MCF 10A (cell line): ENCODE data around the gene IMMP2L. TPM values are rescaled to one million over a fixed set of nuclear protein-coding genes. Genes with fewer than 3 reads are reported as not detected.

Experiments used
- BruUV-seq: library from RNA; stranded (reverse); fragments of 400-500 nt; replicated peaks from 2 replicates; lab custom pipeline; 2021; lab: Mats Ljungman, UMichigan
- CTCF ChIA-PET: fragments of 300-600 bp; sonication (Branson Sonifier 250); formaldehyde crosslinking; extraction: SDS; loops from one replicate; lab custom pipeline; 2021; ENCODE audit warnings: antibody characterized with exemption, inconsistent platforms; lab: Yijun Ruan, JAX
- POLR2A ChIA-PET: fragments of 300-600, 350-650 bp; sonication (Branson Sonifier 250); formaldehyde crosslinking; extraction: SDS; loops from one replicate; lab custom pipeline; 2020; ENCODE audit warnings: antibody characterized with exemption, inconsistent platforms; lab: Yijun Ruan, JAX
- DNase-seq: peaks from one replicate; pipeline ENCODE4 v3.0.0-alpha.2; 2018; ENCODE audit not compliant: unreplicated experiment
- H3K27ac Mint-ChIP-seq: one replicate; pipeline ENCODE4 v1.8.0; 2022; ENCODE audit warnings: mild to moderate bottlenecking, low read depth, mixed read lengths; ENCODE audit not compliant: unreplicated experiment
- H3K27me3 Mint-ChIP-seq: one replicate; pipeline ENCODE4 v1.8.0; 2022; ENCODE audit warnings: mixed read lengths; ENCODE audit not compliant: insufficient read depth, unreplicated experiment
- H3K36me3 Mint-ChIP-seq: one replicate; pipeline ENCODE4 v1.8.0; 2022; ENCODE audit warnings: mild to moderate bottlenecking, moderate library complexity, mixed read lengths; ENCODE audit not compliant: insufficient read depth, unreplicated experiment
- H3K4me1 Mint-ChIP-seq: one replicate; pipeline ENCODE4 v1.8.0; 2022; ENCODE audit warnings: mixed read lengths; ENCODE audit not compliant: insufficient read depth, unreplicated experiment
- H3K4me3 Mint-ChIP-seq: one replicate; pipeline ENCODE4 v1.8.0; 2022; ENCODE audit warnings: mild to moderate bottlenecking, moderate library complexity, mixed read lengths; ENCODE audit not compliant: unreplicated experiment
- H3K9me3 Mint-ChIP-seq: one replicate; pipeline ENCODE4 v1.8.0; 2022; ENCODE audit warnings: mixed read lengths; ENCODE audit not compliant: unreplicated experiment
- intact Hi-C: fragments of 100-400 bp; cut with micrococcal nuclease; formaldehyde crosslinking; loops from 2 replicates; pipeline ENCODE4 v1.14.1; 2022
- total RNA-seq: library from RNA; stranded (reverse); gene quantifications from 2 replicates; pipeline ENCODE4 v1.2.3, GENCODE V29; 2022
- TF ChIP-seq, protein P1 (sequence below): fragments of 200-600 bp; IDR thresholded peaks from one replicate; pipeline ENCODE4 v1.8.0; 2022; ENCODE audit warnings: antibody characterized with exemption, mild to moderate bottlenecking; ENCODE audit not compliant: unreplicated experiment

Gene IMMP2L
- total RNA-seq, 1 experiment from 2014 or later = 23.7 TPM

DNA sequence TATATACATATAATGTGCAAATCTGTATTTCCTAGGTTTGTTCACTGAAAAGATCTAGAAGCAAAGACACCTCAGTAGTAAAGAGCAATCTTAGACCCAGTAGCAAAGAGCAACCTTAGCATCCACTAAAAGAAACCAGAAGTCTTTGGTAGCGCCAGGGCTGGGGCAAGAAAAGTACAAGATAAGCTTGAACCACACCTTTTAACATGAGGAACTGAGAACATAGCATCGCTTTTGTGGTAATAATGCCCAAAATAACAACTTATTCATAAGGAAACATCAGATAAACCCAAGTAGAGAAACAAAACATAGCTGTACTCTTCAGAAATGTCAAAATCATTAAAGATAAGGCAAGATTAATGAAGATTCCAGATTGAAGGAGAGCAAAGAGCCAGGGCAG lies 173.4 kb downstream of the IMMP2L start:
- no peak for DNase-seq
- Mint-ChIP-seq H3K9me3 (no peaks in the 10 kb centered on the region), H3K27ac (no peak overlapping the region), H3K4me3 (no peak overlapping the region), H3K36me3 (no peaks in the 10 kb centered on the region), H3K27me3 (no peaks in the 10 kb centered on the region), H3K4me1 (peaks cover 5% of the 10 kb centered on the region)
- no TSS peak for BruUV-seq
- ChIA-PET CTCF (interaction anchor here (0.6 kb wide), 1 partner anchor 249 kb away, joined by 3 read pairs; no protein-coding TSS in a partner anchor), POLR2A (no interaction called here)
- intact Hi-C loops = no loop called here
- TF ChIP-seq, protein P1, sequence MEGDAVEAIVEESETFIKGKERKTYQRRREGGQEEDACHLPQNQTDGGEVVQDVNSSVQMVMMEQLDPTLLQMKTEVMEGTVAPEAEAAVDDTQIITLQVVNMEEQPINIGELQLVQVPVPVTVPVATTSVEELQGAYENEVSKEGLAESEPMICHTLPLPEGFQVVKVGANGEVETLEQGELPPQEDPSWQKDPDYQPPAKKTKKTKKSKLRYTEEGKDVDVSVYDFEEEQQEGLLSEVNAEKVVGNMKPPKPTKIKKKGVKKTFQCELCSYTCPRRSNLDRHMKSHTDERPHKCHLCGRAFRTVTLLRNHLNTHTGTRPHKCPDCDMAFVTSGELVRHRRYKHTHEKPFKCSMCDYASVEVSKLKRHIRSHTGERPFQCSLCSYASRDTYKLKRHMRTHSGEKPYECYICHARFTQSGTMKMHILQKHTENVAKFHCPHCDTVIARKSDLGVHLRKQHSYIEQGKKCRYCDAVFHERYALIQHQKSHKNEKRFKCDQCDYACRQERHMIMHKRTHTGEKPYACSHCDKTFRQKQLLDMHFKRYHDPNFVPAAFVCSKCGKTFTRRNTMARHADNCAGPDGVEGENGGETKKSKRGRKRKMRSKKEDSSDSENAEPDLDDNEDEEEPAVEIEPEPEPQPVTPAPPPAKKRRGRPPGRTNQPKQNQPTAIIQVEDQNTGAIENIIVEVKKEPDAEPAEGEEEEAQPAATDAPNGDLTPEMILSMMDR = no peak

DNA sequence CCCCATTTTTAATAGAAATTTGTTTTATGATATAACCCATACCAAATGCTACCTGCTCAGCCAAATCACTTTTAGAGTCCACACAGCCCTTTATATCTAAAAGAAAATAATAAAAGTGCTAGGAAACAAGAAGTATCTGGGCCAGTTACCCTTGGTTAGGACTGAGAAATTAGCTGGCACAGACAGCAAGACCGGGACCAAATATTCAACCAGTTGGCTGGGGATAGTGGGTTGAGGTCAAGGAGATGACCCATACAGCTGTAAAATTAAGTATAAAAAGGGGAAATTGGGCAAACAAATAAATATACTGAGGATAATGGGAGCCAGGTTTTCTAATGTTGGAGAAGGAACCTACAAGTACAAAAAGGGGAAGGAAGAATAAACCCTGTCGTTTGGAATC lies 174.3 kb downstream of the IMMP2L start:
- ChIA-PET POLR2A (interaction anchor here (0.6 kb wide), 1 partner anchor 173 kb away, joined by 3 read pairs; no protein-coding TSS in a partner anchor), CTCF (no interaction called here)
- H3K4me3 Mint-ChIP-seq = no peak overlapping the region
- TF ChIP-seq, protein P1 = no peak
- no TSS peak for BruUV-seq
- H3K27me3 Mint-ChIP-seq = no peaks in the 10 kb centered on the region
- DNase-seq = no peak
- no peaks in the 10 kb centered on the region for H3K9me3 Mint-ChIP-seq
- H3K27ac Mint-ChIP-seq = no peak overlapping the region
- intact Hi-C loops = no loop called here
- H3K36me3 Mint-ChIP-seq = no peaks in the 10 kb centered on the region
- peaks cover 14% of the 10 kb centered on the region for H3K4me1 Mint-ChIP-seq

GRCh38 chr7:111384065-111384891 lies 178.0 kb downstream of the IMMP2L start:
- H3K27ac Mint-ChIP-seq = peak overlapping the region; percentile 64
- BruUV-seq = no TSS peak
- no peaks in the 10 kb centered on the region for H3K36me3 Mint-ChIP-seq
- ChIA-PET CTCF (no interaction called here), POLR2A (interaction anchor here (0.7 to 1.4 kb wide), 4 partner anchors 12 to 91 kb away, joined by 3 to 4 read pairs (median 3); no protein-coding TSS in a partner anchor)
- TF ChIP-seq, protein P1 = no peak
- H3K4me1 Mint-ChIP-seq = peaks cover 26% of the 10 kb centered on the region
- H3K4me3 Mint-ChIP-seq = no peak overlapping the region
- no peaks in the 10 kb centered on the region for H3K27me3 Mint-ChIP-seq
- peaks cover 9% of the 10 kb centered on the region for H3K9me3 Mint-ChIP-seq
- DNase-seq = peak; percentile 66
- intact Hi-C loops = no loop called here

- peaks cover 9% of the 10 kb centered on the region for H3K9me3 Mint-ChIP-seq
Observed at GRCh38 chr7:111383133-111383532, 179.2 kb downstream of the IMMP2L start.

More at GRCh38 chr7:111383133-111383532, 179.2 kb downstream of the IMMP2L start:
- TF ChIP-seq, protein P1 = no peak
- Mint-ChIP-seq H3K36me3 (no peaks in the 10 kb centered on the region), H3K27ac (peak overlapping the region; percentile 64), H3K4me3 (no peak overlapping the region), H3K4me1 (peaks cover 26% of the 10 kb centered on the region), H3K27me3 (no peaks in the 10 kb centered on the region)
- POLR2A ChIA-PET = interaction anchor here (1.4 kb wide), 1 partner anchor 11 kb away, joined by 4 read pairs; no protein-coding TSS in a partner anchor
- BruUV-seq = no TSS peak
- DNase-seq = no peak
- CTCF ChIA-PET = no interaction called here
- intact Hi-C loops = no loop called here
